T47D (cell line): Measurements from ENCODE around the gene EVPLL.
"Not testable (repeated sequence)": the region's sequence is repeated elsewhere in the genome, so short reads cannot be mapped to it uniquely, and the experiment has no call there.

Experiments
- DNase-seq, 2 experiments: peaks; one replicate each; pipeline versions ENCODE4 v3.0.0 to v3.0.0-alpha.2; 2011 to 2012; ENCODE audit warnings: low read depth in 1 of 2, low spot score in 1 of 2
- JUND ChIP-seq: IDR thresholded peaks from 2 replicates; pipeline ENCODE4 v1.6.1; 2012; ENCODE audit warnings: low read depth
- in situ Hi-C: cut with HindIII; loops from 2 replicates; pipeline ENCODE4 v1.10.0; 2016; ENCODE audit warnings: low sequenced_read_pairs, low pct_unique_long_range_greater_than_20kb

Gene EVPLL

GRCh38 chr17:18363101-18364049 lies 14.2 kb upstream of the EVPLL start, which contains the start of gene SHMT1:
Gene SHMT1, minus strand, starts transcription at chr17:18363550. Its CDS starts 7,569 bp downstream, at chr17:18355981.
- DNase-seq, result peak; percentile 98 to 99
- TF ChIP-seq JUND, result no peak
- in situ Hi-C loops, result no loop called here

- no peak for DNase-seq
- TF ChIP-seq JUND, result no peak
- in situ Hi-C loops, result no loop called here
These were observed 13.4 kb upstream of the EVPLL start for GRCh38 chr17:18364166-18364565.

- TF ChIP-seq JUND, result no peak
- DNase-seq, result peak in 1 of 2 experiments; percentile 41
- in situ Hi-C loops, result no loop called here
These were observed 8.6 kb upstream of the EVPLL start for GRCh38 chr17:18368946-18369345.

- in situ Hi-C loops, result no loop called here
- TF ChIP-seq JUND, result no peak
- no peak for DNase-seq
These were observed 6.8 kb upstream of the EVPLL start for GRCh38 chr17:18370761-18371160.

GRCh38 chr17:18371455-18371854 lies 6.1 kb upstream of the EVPLL start:
- in situ Hi-C loops, result no loop called here
- DNase-seq, result no peak
- TF ChIP-seq JUND, result no peak

- DNase-seq, in situ Hi-C loops: not testable (repeated sequence)
These were observed 4.4 kb upstream of the EVPLL start for GRCh38 chr17:18373181-18373580.

- in situ Hi-C loops, result no loop called here
- DNase-seq, result peak in 1 of 2 experiments; percentile 81
- TF ChIP-seq JUND, result peak; percentile 73; the same call in 1 of the 2 replicates
These were observed 3.4 kb upstream of the EVPLL start for GRCh38 chr17:18374216-18374615.

- no peak for TF ChIP-seq JUND
- DNase-seq, result peak in 1 of 2 experiments; percentile 32
- in situ Hi-C loops, result no loop called here
These were observed 577 bp downstream of the EVPLL start for GRCh38 chr17:18378205-18378505.

GRCh38 chr17:18378614-18379013 lies 1.0 kb downstream of the EVPLL start:
- in situ Hi-C loops, result not testable (repeated sequence)

GRCh38 chr17:18379246-18380146 lies 1.9 kb downstream of the EVPLL start:
- no peak for TF ChIP-seq JUND
- in situ Hi-C loops, result no loop called here
- DNase-seq, result no peak

More at GRCh38 chr17:18378614-18379013, 1.0 kb downstream of the EVPLL start:
- not testable (repeated sequence) for DNase-seq

GRCh38 chr17:18380471-18381157 lies 3.0 kb downstream of the EVPLL start:
- in situ Hi-C loops, result no loop called here
- DNase-seq, result no peak
- no peak for TF ChIP-seq JUND
